GM19328 (cell line): ENCODE measurements around the gene BSN.
A peak's percentile ranks its signal among the peaks of the same experiment; 100 is the strongest.

Experiments used
- ATAC-seq: cut with Tn5 transposase; IDR thresholded peaks from one replicate; pipeline ENCODE4 v1.9.1; 2021; ENCODE audit warnings: mild to moderate bottlenecking, moderate library complexity; ENCODE audit not compliant: unreplicated experiment

Gene BSN, protein sequence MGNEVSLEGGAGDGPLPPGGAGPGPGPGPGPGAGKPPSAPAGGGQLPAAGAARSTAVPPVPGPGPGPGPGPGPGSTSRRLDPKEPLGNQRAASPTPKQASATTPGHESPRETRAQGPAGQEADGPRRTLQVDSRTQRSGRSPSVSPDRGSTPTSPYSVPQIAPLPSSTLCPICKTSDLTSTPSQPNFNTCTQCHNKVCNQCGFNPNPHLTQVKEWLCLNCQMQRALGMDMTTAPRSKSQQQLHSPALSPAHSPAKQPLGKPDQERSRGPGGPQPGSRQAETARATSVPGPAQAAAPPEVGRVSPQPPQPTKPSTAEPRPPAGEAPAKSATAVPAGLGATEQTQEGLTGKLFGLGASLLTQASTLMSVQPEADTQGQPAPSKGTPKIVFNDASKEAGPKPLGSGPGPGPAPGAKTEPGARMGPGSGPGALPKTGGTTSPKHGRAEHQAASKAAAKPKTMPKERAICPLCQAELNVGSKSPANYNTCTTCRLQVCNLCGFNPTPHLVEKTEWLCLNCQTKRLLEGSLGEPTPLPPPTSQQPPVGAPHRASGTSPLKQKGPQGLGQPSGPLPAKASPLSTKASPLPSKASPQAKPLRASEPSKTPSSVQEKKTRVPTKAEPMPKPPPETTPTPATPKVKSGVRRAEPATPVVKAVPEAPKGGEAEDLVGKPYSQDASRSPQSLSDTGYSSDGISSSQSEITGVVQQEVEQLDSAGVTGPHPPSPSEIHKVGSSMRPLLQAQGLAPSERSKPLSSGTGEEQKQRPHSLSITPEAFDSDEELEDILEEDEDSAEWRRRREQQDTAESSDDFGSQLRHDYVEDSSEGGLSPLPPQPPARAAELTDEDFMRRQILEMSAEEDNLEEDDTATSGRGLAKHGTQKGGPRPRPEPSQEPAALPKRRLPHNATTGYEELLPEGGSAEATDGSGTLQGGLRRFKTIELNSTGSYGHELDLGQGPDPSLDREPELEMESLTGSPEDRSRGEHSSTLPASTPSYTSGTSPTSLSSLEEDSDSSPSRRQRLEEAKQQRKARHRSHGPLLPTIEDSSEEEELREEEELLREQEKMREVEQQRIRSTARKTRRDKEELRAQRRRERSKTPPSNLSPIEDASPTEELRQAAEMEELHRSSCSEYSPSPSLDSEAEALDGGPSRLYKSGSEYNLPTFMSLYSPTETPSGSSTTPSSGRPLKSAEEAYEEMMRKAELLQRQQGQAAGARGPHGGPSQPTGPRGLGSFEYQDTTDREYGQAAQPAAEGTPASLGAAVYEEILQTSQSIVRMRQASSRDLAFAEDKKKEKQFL (N-terminal part only)

DNA sequence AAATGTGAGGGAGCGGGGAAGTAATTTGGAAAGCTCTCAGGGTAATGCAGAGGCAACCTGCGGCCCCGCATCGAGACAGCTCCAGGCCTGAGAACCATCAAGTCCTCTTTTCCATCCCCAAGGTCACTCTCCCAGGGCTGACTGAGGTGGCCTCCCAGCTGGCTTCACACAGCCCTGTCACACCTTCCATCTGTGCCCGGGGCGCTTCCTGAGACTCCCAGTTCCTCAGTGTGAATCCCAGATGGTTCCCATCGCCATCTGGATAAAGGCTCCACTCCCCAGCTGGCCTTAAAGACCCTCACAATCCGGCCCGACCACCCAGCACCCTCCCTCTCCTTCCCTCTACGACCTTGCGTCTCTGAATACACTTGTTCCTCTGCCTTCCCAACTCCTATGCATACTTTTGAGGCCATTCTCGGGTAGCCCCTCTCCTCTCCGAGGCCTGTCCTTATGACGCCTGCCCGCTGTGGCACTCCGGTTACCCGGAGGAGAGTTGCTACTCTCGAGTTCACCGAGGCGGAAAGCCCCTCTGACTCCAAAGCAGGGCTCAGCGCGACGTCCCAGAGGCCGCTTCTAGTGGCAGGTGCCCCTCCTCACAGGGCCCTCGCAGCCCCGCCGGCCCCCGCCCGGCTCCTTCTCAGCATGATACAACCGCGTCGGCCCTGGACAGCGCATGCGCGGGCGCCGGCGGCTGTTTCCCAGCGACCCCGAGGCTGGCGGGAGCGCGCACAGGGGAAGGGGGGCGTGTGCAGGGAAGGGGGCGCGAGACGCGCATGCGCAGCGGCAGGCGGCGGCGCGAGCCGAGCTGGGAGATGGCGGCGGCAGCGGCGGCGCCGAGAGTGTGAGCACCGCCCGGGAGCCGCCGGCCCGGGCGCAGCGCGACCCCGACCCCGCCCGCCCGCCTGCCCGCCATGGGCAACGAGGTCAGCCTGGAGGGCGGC is at the start of gene BSN:
Gene BSN (plus strand): TSS at position 786 of the 941 bp plus-strand sequence. CDS start 126 bp downstream, at position 912.
- ATAC-seq: peak; percentile 75

DNA sequence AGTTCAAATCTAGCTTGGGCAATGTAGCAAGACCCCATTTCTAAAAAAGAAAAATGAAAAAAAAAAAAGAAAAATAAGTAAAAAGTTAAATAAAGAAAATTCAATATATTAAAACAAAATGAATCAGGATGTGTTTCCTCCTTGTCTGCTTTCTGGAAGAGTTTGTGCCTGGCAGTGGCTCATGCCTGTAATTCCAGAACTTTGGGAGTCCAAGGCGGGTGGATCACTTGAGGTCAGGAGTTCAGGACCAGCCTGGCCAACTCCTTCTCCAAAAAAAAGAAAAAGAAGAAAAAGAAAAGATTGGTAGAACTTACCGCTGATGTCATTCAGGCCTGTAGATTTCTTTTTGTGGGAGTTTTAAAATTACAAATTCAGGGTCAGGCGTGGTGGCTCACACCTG is 47.4 kb upstream of the BSN start:
- ATAC-seq: no peak

DNA sequence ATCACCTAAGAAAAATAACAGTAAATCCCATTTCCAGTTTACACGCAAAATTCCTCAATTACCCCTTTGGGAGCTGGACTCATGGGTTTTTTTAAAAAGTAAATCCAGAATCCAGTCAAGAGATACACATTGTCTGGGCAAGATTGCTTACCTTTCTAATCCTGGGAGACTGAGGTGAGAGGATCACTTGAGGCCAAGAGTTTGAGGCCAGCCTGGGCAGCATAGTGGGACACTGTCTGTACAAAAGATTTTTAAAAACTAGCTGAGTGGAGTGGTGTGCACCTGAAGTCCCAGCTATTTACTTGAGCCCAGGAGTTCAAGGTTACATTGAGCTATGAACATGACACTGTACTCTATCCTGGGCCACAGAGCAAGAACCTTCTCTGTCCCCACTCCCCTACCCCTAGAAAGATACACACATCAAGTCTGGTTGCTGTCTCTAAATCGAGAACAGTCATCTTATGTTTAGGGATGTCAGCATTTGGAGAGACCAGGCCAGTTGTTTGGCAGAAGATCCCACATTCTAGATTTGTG is 45.2 kb upstream of the BSN start:
- no peak for ATAC-seq

DNA sequence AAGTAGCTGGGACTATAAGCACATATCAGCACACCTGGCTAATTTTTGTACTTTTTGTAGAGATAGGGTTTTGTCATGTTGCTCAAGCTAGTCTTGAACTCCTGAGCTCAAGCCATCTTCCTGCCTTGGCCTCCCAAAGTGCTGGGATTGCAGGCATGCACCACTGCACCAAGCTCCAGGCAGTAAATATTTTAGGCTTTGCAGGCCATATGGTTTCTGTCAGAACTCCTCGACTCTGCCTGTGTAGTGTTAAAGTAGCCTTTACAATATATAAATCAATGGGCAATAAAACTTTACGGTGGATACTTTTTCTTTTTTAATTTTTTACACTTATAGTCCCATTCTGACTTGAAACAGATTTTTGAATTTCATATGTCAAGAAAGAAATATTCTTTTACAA is 42.6 kb upstream of the BSN start:
- no peak for ATAC-seq

DNA sequence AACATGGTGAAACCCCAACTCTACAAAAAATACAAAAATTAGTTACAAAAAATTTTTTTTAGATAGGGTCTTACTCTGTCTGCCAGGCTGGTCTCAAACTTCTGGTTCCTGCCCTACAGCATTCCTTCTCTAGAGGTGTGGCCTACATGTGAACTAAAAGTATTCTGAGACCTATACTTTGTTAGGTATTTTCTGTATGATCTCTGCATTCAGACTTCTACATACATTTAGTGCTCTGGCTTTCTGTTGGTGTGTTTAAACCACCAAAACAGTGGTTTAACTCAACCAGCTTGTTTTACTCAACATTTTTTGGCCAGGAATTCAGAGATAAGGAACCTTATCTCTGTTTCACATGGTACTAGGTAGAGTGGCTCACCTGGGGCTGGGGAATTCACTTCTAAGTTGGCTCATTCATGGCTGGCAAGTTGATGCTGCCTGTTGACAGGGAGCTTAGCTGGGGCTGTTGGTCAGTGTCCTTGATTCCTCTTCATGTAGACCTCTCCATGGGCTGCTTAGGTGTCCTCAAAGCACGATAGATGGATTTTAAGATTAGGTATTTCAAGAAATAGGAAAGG is 41.4 kb upstream of the BSN start:
- no peak for ATAC-seq

DNA sequence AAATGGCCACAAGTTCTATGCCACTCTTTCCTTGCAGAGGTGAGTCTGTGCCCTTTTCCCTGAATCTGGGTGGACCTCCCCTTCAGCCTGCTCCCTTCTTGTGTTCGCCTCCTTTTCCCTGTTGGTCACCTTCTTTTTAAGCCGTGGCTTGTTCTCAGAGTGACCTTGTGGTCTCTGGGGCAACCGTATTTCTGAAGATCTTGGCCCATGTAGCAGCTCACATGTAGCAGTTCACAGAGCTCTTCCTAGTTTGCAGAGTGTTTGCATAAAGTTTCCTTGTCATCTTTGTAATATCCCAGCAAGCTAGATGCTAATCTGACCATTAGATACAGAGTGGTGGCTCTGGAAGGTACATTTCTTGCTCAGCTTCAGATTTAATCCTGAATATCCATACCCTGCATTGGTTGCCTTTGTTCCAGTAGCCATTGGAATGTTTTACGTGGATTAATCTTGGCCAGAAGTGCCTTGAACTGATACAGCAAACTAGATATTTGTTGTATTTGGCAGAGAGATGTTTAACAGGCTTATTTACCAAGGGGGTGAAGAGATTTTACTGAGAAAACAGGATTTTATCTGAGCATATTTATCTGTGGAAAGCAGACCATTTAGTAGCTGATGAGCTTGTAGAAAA is 40.7 kb upstream of the BSN start:
- ATAC-seq: no peak

DNA sequence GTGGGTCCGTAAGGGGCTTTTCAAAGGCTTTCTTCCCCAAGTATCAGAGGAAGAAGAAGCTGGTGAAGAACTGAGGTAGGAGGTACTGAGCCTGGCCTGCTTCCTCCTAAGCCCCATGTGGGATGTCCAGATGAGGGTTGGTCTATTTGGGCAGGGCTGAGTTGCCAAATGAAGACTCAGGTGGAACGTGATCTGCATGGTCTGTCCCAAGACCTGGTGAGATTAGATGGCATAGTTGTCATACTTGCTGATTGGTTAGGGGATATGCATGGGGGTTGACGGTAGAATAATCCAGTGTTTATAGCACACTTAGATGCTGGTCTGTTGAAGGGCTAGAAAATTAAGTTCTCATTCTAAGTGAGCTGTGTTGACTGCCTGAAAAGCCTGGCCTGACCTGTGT is 36.3 kb upstream of the BSN start:
- no peak for ATAC-seq

DNA sequence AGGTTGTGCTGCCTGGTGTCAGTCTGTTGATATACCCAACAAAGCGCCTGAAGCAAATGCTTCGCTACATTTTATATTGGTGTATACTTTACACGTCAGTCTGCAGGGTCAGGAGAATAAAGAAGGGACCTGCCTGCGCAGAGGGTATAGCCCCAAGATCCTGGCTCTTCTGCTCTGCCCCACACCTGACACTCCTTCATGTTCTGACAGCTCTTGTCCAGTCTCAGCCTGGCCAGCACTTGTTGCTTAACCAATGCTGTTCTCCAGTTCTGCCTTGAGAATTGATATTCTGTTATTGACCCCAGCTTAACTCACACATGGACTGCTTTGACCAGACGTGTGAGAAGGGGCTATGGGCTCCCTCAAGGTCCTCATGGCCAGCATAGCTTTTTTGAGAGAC is 35.8 kb upstream of the BSN start:
- no peak for ATAC-seq

DNA sequence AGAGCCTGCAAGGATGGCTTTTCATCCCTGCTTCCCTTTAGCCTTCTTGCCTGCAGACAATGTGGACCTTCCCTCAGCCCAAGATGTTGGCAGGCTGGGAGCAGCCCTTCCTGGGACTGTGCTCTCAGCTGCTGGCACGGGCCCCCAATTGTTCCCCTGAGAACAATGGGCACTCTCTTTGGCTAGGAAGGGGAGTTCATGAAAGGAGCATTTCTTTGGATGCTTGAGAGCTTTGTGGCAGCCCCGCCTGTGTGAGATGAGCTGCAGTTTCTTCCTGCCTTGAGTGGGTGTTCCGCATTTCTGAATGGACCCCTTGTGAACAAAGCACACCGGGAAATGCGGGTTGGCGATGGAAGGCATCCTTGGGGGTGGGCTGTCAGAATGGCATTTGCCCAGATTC is 35.0 kb upstream of the BSN start:
- ATAC-seq: no peak

DNA sequence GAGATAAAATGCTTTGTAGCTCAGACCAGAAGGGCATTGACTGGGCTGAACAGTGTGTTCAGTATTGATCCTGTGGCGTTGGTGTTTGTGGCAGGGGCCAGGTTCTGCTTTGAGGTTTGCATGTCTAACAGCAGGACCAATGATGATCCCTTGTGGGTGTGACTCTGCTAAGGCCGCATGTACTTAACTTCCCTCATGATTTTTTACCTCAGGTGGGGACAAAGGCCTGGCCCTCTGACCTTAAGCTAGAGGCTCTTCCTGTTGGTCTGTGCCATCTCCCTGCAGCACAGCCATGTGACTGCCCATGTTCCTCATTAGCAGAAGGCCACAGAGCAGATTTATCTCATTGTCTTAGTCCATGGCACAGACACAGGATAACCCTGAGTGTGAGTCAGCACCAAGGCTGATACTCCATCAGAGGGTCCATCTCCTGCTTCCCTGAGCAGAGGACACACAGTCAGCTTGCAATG is 34.3 kb upstream of the BSN start:
- ATAC-seq: no peak

DNA sequence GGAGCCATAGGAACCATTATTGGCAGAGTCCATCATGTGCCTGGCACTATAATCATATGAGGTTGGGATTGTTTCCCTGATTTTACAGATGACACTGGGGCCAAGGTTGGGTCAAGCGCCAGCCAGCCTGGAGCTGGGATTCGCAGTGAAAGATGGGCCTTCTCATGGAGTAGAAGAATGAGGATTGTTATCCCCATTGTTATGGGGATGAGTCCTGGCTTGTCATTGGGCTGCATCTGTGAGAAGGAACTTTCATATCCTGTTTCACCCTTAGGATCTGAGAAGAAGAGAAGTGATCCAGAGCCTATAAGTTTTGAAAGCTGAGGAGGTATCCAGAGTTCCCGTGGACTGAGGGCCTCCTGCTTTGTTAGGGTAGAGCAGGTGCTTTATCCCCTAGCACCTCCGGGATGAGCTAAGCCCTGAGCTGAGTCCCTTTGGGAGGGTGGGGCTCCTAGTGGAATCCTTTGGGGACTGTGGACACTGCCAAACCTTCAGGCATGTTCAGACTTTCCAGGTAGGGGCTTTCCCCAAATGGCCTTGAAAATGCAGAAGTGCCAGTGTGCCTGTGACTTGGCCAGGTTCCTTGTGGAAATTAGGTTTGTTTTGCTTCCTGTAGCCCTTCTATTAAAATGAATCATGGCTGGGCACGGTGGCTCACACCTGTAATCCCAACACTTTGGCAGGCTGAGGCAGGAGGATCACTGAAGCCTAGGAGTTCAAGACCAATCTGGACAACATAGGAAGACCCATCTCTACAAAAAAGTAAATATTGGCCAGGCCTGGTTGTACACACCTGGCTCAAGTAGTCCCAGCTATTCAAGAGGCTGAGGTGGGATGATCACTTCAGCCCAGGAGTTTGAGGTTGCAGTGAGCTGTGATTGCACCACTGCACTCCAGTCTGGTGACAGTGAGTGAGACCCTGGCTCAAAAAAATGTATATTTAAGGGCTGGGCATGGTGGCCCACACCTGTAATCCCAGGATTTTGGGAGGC is 30.2 kb upstream of the BSN start:
- no peak for ATAC-seq

DNA sequence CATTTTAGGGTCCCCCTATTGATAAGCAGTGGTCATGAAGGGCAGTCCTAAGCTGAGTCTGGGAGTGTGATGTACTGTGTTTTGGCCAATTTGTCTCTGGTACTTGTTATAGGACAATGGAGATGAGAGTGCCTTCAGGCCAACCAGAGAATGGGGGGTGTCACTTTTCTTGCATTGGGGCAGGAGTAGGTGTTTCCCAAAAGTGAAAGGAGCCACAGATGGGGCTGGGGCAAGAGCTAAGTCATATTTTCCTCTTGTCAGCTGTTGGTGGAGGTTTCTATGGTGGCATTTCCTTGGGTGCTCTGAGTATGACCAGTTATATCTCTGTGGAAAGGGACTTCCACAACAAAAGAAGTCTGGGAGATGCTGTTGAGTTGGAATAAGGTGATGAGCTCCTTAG is 24.7 kb upstream of the BSN start:
- ATAC-seq: no peak

DNA sequence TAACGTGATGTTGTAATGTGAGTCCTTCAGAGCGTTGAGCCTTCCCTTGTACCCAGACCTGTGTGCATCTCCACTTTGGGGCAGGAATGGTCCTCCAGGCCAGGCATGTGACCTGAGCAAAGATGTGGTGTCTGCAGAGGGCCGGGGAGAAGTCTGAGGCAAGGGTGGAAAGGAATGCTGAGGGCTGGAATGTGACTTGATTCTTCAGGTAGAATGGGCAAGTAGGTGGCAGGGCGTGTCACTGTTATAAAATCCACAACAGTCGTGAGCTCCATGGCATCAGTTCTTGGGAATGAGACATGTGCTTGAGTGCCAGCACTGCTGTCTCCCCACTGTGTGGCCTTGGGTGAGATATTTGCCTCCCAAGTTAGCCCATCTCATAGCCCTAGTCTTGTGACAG is 24.0 kb upstream of the BSN start:
- no peak for ATAC-seq

DNA sequence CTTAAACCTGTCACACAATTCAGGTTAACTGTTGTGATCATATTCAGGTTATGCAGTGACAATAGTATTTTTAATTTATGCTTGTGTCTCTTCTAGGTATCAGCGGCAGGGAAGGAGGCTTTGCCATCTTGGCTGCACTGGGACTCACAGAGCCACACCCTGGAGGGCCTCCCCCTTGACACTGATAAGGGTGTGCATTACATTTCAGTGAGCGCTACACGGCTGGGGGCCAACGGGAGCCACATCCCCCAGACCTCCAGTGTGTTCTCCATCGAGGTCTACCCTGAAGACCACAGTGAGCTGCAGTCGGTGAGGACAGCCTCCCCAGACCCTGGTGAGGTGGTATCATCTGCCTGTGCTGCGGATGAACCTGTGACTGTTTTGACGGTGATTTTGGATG is 23.6 kb upstream of the BSN start:
- ATAC-seq: no peak

DNA sequence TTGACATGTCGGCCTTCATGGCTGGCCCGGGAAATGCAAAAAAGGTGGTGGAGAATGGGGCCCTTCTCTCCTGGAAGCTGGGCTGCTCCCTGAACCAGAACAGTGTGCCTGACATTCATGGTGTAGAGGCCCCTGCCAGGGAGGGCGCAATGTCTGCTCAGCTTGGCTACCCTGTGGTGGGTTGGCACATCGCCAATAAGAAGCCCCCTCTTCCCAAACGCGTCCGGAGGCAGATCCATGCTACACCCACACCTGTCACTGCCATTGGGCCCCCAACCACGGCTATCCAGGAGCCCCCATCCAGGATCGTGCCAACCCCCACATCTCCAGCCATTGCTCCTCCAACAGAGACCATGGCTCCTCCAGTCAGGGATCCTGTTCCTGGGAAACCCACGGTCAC is 23.1 kb upstream of the BSN start:
- no peak for ATAC-seq

DNA sequence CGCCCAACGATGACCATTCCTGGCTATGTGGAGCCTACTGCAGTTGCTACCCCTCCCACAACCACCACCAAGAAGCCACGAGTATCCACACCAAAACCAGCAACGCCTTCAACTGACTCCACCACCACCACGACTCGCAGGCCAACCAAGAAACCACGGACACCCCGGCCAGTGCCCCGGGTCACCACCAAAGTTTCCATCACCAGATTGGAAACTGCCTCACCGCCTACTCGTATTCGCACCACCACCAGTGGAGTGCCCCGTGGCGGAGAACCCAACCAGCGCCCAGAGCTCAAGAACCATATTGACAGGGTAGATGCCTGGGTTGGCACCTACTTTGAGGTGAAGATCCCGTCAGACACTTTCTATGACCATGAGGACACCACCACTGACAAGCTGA is 22.6 kb upstream of the BSN start:
- no peak for ATAC-seq

DNA sequence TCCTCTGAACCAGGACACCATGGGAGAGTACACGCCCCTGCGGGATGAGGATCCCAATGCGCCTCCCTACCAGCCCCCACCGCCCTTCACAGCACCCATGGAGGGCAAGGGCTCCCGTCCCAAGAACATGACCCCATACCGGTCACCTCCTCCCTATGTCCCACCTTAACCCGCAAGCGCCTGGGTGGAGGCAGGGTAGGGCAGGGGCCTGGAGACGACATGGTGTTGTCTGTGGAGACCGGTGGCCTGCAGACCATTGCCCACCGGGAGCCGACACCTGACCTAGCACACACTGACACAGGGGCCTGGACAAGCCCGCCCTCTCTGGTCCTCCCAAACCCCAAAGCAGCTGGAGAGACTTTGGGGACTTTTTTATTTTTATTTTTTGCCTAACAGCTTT is 21.2 kb upstream of the BSN start:
- ATAC-seq: no peak
